ENCODE measurements around the gene NOTCH2.

The NOTCH2 gene

GRCh38 chr1:119948342-119949214 lies 120.9 kb downstream of the NOTCH2 start:
- in situ Hi-C loops (cut with HindIII; ENCODE audit: low sequenced_read_pairs) = no loop called here

- in situ Hi-C loops (cut with HindIII; ENCODE audit: low sequenced_read_pairs) = no loop called here
Measured at GRCh38 chr1:119947468-119947867, 122.0 kb downstream of the NOTCH2 start.

- in situ Hi-C loops (cut with HindIII; ENCODE audit: low sequenced_read_pairs) = no loop called here
Measured at GRCh38 chr1:119946724-119947123, 122.7 kb downstream of the NOTCH2 start.

GRCh38 chr1:119943216-119943615 lies 126.2 kb downstream of the NOTCH2 start:
- in situ Hi-C loops (cut with HindIII; ENCODE audit: low sequenced_read_pairs) = no loop called here

GRCh38 chr1:119941392-119941791 lies 128.1 kb downstream of the NOTCH2 start:
- in situ Hi-C loops (cut with HindIII; ENCODE audit: low sequenced_read_pairs) = no loop called here

- in situ Hi-C loops (cut with HindIII; ENCODE audit: low sequenced_read_pairs) = no loop called here
Measured at GRCh38 chr1:119940697-119941096, 128.8 kb downstream of the NOTCH2 start.

GRCh38 chr1:119937198-119937597 lies 132.3 kb downstream of the NOTCH2 start:
- in situ Hi-C loops (cut with HindIII; ENCODE audit: low sequenced_read_pairs) = no loop called here

GRCh38 chr1:119935915-119936314 lies 133.5 kb downstream of the NOTCH2 start:
- in situ Hi-C loops (cut with HindIII; ENCODE audit: low sequenced_read_pairs) = no loop called here

- in situ Hi-C loops (cut with HindIII; ENCODE audit: low sequenced_read_pairs) = no loop called here
Measured at GRCh38 chr1:119935373-119935772, 134.1 kb downstream of the NOTCH2 start.

- in situ Hi-C loops (cut with HindIII; ENCODE audit: low sequenced_read_pairs) = no loop called here
Measured at GRCh38 chr1:119933397-119933796, 136.1 kb downstream of the NOTCH2 start.

- in situ Hi-C loops (cut with HindIII; ENCODE audit: low sequenced_read_pairs) = no loop called here
Measured at GRCh38 chr1:119929643-119930315, 139.7 kb downstream of the NOTCH2 start.

GRCh38 chr1:119926553-119926952 lies 142.9 kb downstream of the NOTCH2 start:
- in situ Hi-C loops (cut with HindIII; ENCODE audit: low sequenced_read_pairs) = no loop called here

GRCh38 chr1:119924948-119925898 lies 144.2 kb downstream of the NOTCH2 start:
- in situ Hi-C loops (cut with HindIII; ENCODE audit: low sequenced_read_pairs) = no loop called here

- in situ Hi-C loops (cut with HindIII; ENCODE audit: low sequenced_read_pairs) = no loop called here
Measured at GRCh38 chr1:119920104-119920968, 149.1 kb downstream of the NOTCH2 start.

GRCh38 chr1:119919241-119919640 lies 150.2 kb downstream of the NOTCH2 start:
- in situ Hi-C loops (cut with HindIII; ENCODE audit: low sequenced_read_pairs) = no loop called here

GRCh38 chr1:119918301-119918700 lies 151.2 kb downstream of the NOTCH2 start:
- in situ Hi-C loops (cut with HindIII; ENCODE audit: low sequenced_read_pairs) = no loop called here

GRCh38 chr1:119917304-119918055 lies 152.0 kb downstream of the NOTCH2 start:
- in situ Hi-C loops (cut with HindIII; ENCODE audit: low sequenced_read_pairs) = no loop called here

- in situ Hi-C loops (cut with HindIII; ENCODE audit: low sequenced_read_pairs) = no loop called here
Measured at GRCh38 chr1:119915517-119915916, 153.9 kb downstream of the NOTCH2 start.

- in situ Hi-C loops (cut with HindIII; ENCODE audit: low sequenced_read_pairs) = no loop called here
Measured at GRCh38 chr1:119914071-119914470, 155.4 kb downstream of the NOTCH2 start.
